Measurements from ENCODE around the gene LRP1B. TPM values are rescaled to one million over a fixed set of nuclear protein-coding genes. Genes with fewer than 3 reads are reported as not detected.

The LRP1B gene
- total RNA-seq, 1 donor from 2014 or later: not detected

GRCh38 chr2:140775411-140775810 lies 1355.4 kb downstream of the LRP1B start:
- POLR2A ChIA-PET: no interaction called here
- intact Hi-C loops (cut with micrococcal nuclease): no loop called here
- no peak for TF ChIP-seq CTCF (IDR thresholded peaks at IDR 0.05)
- no peaks in the 10 kb centered on the region for H3K4me1 Mint-ChIP-seq
- no peaks in the 10 kb centered on the region for H3K27me3 Mint-ChIP-seq
- H3K36me3 Mint-ChIP-seq (ENCODE audit: low read depth): no peaks in the 10 kb centered on the region
- ATAC-seq (ENCODE audit: low read depth): no peak
- CTCF ChIA-PET: no interaction called here
- H3K4me3 Mint-ChIP-seq: no peak overlapping the region
- DNase-seq: no peak
- no peaks in the 10 kb centered on the region for H3K9me3 Mint-ChIP-seq
- no peak overlapping the region for H3K27ac Mint-ChIP-seq

- ChIA-PET POLR2A (no interaction called here), CTCF (no interaction called here)
- TF ChIP-seq CTCF (IDR thresholded peaks at IDR 0.05): no peak
- Mint-ChIP-seq H3K27ac (no peak overlapping the region), H3K9me3 (no peaks in the 10 kb centered on the region), H3K4me3 (no peak overlapping the region), H3K4me1 (no peaks in the 10 kb centered on the region), H3K36me3 (ENCODE audit: low read depth) (no peaks in the 10 kb centered on the region), H3K27me3 (no peaks in the 10 kb centered on the region)
- ATAC-seq (ENCODE audit: low read depth) (no peak), DNase-seq (no peak)
- intact Hi-C loops (cut with micrococcal nuclease): no loop called here
Observed at GRCh38 chr2:140770645-140771044, 1360.2 kb downstream of the LRP1B start.

GRCh38 chr2:140761807-140762206 lies 1369.0 kb downstream of the LRP1B start:
- H3K27ac Mint-ChIP-seq: no peak overlapping the region
- H3K27me3 Mint-ChIP-seq: no peaks in the 10 kb centered on the region
- DNase-seq (no peak), ATAC-seq (ENCODE audit: low read depth) (no peak)
- H3K9me3 Mint-ChIP-seq: peaks cover 2% of the 10 kb centered on the region
- H3K4me1 Mint-ChIP-seq: no peaks in the 10 kb centered on the region
- POLR2A ChIA-PET: no interaction called here
- no peaks in the 10 kb centered on the region for H3K36me3 Mint-ChIP-seq (ENCODE audit: low read depth)
- intact Hi-C loops (cut with micrococcal nuclease): no loop called here
- TF ChIP-seq CTCF (IDR thresholded peaks at IDR 0.05): no peak
- H3K4me3 Mint-ChIP-seq: no peak overlapping the region
- CTCF ChIA-PET: no interaction called here

- Mint-ChIP-seq H3K4me3 (no peak overlapping the region), H3K36me3 (ENCODE audit: low read depth) (no peaks in the 10 kb centered on the region), H3K27ac (no peak overlapping the region), H3K4me1 (no peaks in the 10 kb centered on the region), H3K9me3 (peaks cover 2% of the 10 kb centered on the region), H3K27me3 (no peaks in the 10 kb centered on the region)
- ChIA-PET CTCF (no interaction called here), POLR2A (interaction anchor here (0.7 kb wide), 1 partner anchor 260 kb away, joined by 3 read pairs; no protein-coding TSS in a partner anchor)
- ATAC-seq (ENCODE audit: low read depth) (no peak), DNase-seq (no peak)
- no peak for TF ChIP-seq CTCF (IDR thresholded peaks at IDR 0.05)
- intact Hi-C loops (cut with micrococcal nuclease): no loop called here
Observed at GRCh38 chr2:140759426-140760156, 1371.2 kb downstream of the LRP1B start.

GRCh38 chr2:140747665-140748064 lies 1383.2 kb downstream of the LRP1B start:
- no peaks in the 10 kb centered on the region for H3K4me1 Mint-ChIP-seq
- CTCF ChIA-PET: no interaction called here
- POLR2A ChIA-PET: no interaction called here
- no peak for TF ChIP-seq CTCF (IDR thresholded peaks at IDR 0.05)
- no peaks in the 10 kb centered on the region for H3K27me3 Mint-ChIP-seq
- H3K4me3 Mint-ChIP-seq: no peak overlapping the region
- H3K9me3 Mint-ChIP-seq: no peaks in the 10 kb centered on the region
- no peak for ATAC-seq (ENCODE audit: low read depth)
- intact Hi-C loops (cut with micrococcal nuclease): no loop called here
- no peaks in the 10 kb centered on the region for H3K36me3 Mint-ChIP-seq (ENCODE audit: low read depth)
- no peak for DNase-seq
- no peak overlapping the region for H3K27ac Mint-ChIP-seq

All from activated B cell treated with CpG ODN at 0.5 μM for 24 hours (primary cell).